Colonic mucosa (tissue), 4 donors: ENCODE data around the gene CFAP69. TPM values are rescaled to one million over a fixed set of nuclear protein-coding genes. Genes with fewer than 3 reads are reported as not detected.

Experiments
- DNase-seq: peaks from one replicate; pipeline ENCODE4 v3.0.0-alpha.2; 2020
- H3K27ac ChIP-seq: fragments of 200-600 bp; one replicate; pipeline ENCODE4 v1.8.0; 2021
- H3K27me3 ChIP-seq: fragments of 200-600 bp; one replicate; pipeline ENCODE4 v1.8.0; 2021
- H3K36me3 ChIP-seq: fragments of 200-600 bp; one replicate; pipeline ENCODE4 v1.8.0; 2021
- H3K4me1 ChIP-seq: fragments of 200-600 bp; one replicate; pipeline ENCODE4 v1.8.0; 2021; ENCODE audit warnings: mild to moderate bottlenecking
- H3K4me3 ChIP-seq: fragments of 200-600 bp; one replicate; pipeline ENCODE4 v1.8.0; 2021
- H3K9ac ChIP-seq, 2 donors: one replicate each; pipeline ENCODE4 v1.7.0; 2013; ENCODE audit warnings: control low read depth in 2 of 2, low read depth in 2 of 2, low read length in 2 of 2
- H3K9me3 ChIP-seq: fragments of 200-600 bp; one replicate; pipeline ENCODE4 v1.8.0; 2021
- intact Hi-C: fragments of 100-400 bp; cut with DNase I; formaldehyde crosslinking; loops from one replicate; pipeline ENCODE4 v1.14.1; 2022
- total RNA-seq, 2 donors: library from RNA; stranded (reverse); fragmentation: NEBNext Ultra II Directional in 1 of 2; extraction: Animal tissue kit (Norgen Biotek cat#: 25700) in 1 of 2; gene quantifications; one replicate each; pipeline ENCODE4 v1.2.1, GENCODE V29; 2021
- TF ChIP-seq, protein P1 (sequence below): fragments of 200-600 bp; IDR thresholded peaks from one replicate; pipeline ENCODE4 v1.8.0; 2022; ENCODE audit warnings: antibody characterized with exemption, mild to moderate bottlenecking
- donor health status: healthy.
- donor health status: DM: no; HTN: no; CAD: no.
- donor health status: DM: no; HTN: no; CAD: no.

Gene CFAP69
- total RNA-seq, 2 donors from 2014 or later = 3.6 to 4.2 TPM

GRCh38 chr7:90239050-90239449, 5.9 kb upstream of the CFAP69 start:
- Histone ChIP-seq H3K9ac (no peak overlapping the region), H3K4me3 (no peak overlapping the region), H3K27me3 (no peaks in the 10 kb centered on the region), H3K36me3 (no peaks in the 10 kb centered on the region), H3K9me3 (no peaks in the 10 kb centered on the region), H3K4me1 (no peaks in the 10 kb centered on the region), H3K27ac (no peak overlapping the region)
- TF ChIP-seq, protein P1, sequence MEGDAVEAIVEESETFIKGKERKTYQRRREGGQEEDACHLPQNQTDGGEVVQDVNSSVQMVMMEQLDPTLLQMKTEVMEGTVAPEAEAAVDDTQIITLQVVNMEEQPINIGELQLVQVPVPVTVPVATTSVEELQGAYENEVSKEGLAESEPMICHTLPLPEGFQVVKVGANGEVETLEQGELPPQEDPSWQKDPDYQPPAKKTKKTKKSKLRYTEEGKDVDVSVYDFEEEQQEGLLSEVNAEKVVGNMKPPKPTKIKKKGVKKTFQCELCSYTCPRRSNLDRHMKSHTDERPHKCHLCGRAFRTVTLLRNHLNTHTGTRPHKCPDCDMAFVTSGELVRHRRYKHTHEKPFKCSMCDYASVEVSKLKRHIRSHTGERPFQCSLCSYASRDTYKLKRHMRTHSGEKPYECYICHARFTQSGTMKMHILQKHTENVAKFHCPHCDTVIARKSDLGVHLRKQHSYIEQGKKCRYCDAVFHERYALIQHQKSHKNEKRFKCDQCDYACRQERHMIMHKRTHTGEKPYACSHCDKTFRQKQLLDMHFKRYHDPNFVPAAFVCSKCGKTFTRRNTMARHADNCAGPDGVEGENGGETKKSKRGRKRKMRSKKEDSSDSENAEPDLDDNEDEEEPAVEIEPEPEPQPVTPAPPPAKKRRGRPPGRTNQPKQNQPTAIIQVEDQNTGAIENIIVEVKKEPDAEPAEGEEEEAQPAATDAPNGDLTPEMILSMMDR = no peak
- intact Hi-C loops = no loop called here
- no peak for DNase-seq

- TF ChIP-seq, protein P1 = no peak
- intact Hi-C loops = no loop called here
- Histone ChIP-seq H3K27ac (no peak overlapping the region), H3K4me3 (no peak overlapping the region), H3K9ac (no peak overlapping the region), H3K4me1 (no peaks in the 10 kb centered on the region), H3K36me3 (no peaks in the 10 kb centered on the region), H3K9me3 (no peaks in the 10 kb centered on the region), H3K27me3 (no peaks in the 10 kb centered on the region)
- no peak for DNase-seq
Observed at GRCh38 chr7:90239625-90240228, 5.2 kb upstream of the CFAP69 start.

- intact Hi-C loops = no loop called here
- Histone ChIP-seq H3K9ac (no peak overlapping the region), H3K36me3 (no peaks in the 10 kb centered on the region), H3K4me1 (no peaks in the 10 kb centered on the region), H3K9me3 (no peaks in the 10 kb centered on the region), H3K4me3 (no peak overlapping the region), H3K27ac (peak overlapping the region; percentile 64), H3K27me3 (no peaks in the 10 kb centered on the region)
- DNase-seq = no peak
- TF ChIP-seq, protein P1 = no peak
Observed at GRCh38 chr7:90242369-90243168, 2.4 kb upstream of the CFAP69 start.

DNA sequence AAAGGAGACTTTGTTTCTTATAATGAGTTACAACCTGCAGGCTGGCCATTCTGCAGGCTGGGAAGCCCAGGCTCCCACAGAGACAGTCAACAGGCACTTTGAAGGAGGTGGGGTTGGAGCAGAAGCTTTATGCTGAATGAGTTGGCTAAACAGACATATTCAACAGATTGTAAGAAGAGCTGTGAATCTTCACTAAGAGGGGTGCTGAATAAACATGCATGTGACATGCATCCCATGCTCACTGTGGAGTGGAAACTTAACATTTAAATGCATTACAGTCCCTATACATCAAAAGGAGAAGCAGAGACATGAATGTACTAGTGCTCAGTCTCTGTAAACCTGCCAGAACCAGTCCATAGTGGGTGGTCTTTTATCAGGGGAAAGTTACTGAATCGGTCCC, 1.4 kb upstream of the CFAP69 start:
- no peak for DNase-seq

DNA sequence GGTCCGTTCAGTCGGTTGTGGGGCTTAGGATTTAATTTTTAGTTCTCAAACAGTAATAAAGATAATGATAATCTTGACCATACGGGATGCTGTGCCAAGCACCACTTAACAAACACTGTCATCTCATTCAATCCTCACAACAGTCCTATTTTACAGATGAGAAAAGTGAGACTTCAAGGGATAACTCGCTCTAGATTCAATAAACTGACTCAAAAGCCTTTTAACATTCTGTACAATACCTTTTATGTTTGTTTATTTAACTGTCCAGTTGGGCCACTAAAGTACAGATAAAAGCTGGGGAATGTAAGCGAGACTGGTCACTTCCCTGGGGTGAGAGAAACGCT, 437 bp upstream of the CFAP69 start:
- Histone ChIP-seq H3K27me3 (no peaks in the 10 kb centered on the region), H3K9ac (peak overlapping the region; percentile 37 to 77), H3K27ac (no peak overlapping the region), H3K4me1 (no peaks in the 10 kb centered on the region), H3K36me3 (no peaks in the 10 kb centered on the region), H3K4me3 (peak overlapping the region; percentile 95), H3K9me3 (no peaks in the 10 kb centered on the region)
- intact Hi-C loops = no loop called here
- DNase-seq = no peak
- TF ChIP-seq, protein P1 = no peak

More for the DNA sequence above, 1.4 kb upstream of the CFAP69 start:
- Histone ChIP-seq H3K4me3 (no peak overlapping the region), H3K9me3 (no peaks in the 10 kb centered on the region), H3K27me3 (no peaks in the 10 kb centered on the region), H3K4me1 (no peaks in the 10 kb centered on the region), H3K36me3 (no peaks in the 10 kb centered on the region), H3K9ac (no peak overlapping the region), H3K27ac (no peak overlapping the region)
- intact Hi-C loops = no loop called here
- TF ChIP-seq, protein P1 = no peak
